ENCODE results near the gene TMEM232. TPM values are rescaled to one million over a fixed set of nuclear protein-coding genes. Genes with fewer than 3 reads are reported as not detected.
A peak's percentile ranks its signal among the peaks of the same experiment; 100 is the strongest.

The TMEM232 gene
- total RNA-seq: 1.6 TPM in 2 replicates

DNA sequence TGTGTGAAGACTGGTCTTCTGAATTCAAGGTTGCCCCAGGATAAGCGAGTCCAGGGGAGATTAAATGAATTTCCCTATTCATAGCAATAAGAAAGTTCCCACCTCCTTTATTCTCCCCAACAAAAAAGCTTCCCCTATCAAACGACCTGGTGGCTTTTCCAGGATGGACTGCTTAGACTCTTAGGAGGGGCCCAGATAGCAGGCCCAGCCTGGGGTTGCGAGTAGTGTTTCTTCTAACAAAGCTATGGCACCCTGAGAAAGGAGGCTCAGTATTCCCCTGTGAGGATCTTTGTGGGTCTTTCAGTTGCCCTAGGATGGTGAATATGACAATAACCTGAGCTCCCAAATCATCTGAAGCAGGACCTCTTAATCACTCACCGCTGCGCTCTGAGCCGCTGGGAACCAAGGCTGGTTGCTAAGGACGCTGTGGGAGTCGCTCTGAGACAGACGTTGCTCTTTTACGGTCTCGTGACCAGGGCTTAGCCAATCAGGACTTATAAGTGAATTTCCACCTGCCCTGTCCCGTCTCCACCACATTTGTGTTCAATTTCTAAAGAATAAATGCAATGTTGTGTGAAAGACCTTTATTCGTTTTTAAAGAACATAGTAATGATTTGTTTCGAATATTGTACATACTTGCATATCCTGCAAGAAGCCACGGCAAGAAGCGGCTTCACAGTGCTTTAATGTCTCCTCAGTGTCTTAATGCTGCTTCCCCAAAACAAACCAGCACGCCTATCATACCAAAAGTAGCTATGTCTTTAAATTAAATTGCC is at the start of gene TMEM232:
TMEM232 (minus strand) TSS at position 423 of the 776 bp plus-strand sequence. CDS start 59,319 bp downstream, outside the sequence.
- H3K4me3 Mint-ChIP-seq: peak within 1 kb of the TSS; percentile 86
- intact Hi-C loops (cut with micrococcal nuclease): loop anchor here (1.0 to 10.0 kb wide), 3 partner anchors 12 to 1978 kb away; no protein-coding TSS in a partner anchor
- H3K4me1 Mint-ChIP-seq: peaks cover 6% of the 10 kb centered on the region
- no peaks in the 10 kb centered on the region for H3K9me3 Mint-ChIP-seq
- H3K27ac Mint-ChIP-seq: peak within 1 kb of the TSS; percentile 74
- DNase-seq: peak; percentile 90
- H3K36me3 Mint-ChIP-seq (ENCODE audit: low read depth): no peaks in the 10 kb centered on the region
- no peaks in the 10 kb centered on the region for H3K27me3 Mint-ChIP-seq

DNA sequence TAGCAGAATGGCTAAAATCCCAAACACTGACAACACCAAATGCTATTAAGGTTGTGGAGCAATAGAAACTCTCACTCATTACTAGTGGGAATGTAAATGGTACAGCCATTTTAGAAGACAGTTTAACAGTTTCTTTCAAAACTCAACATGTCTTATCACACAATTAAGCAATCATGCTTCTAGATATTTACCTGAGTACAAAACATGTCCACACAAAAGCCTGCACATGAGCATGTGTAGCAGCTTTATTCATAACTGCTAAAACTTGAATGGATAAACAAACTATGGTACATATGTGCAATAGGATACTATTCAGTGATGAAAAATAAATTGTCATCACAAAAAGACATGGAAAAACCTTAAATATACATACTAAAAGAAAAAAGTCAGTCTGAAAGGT is 43.8 kb upstream of the TMEM232 start:
- Mint-ChIP-seq H3K27me3 (peaks cover 29% of the 10 kb centered on the region), H3K4me1 (no peaks in the 10 kb centered on the region), H3K9me3 (no peaks in the 10 kb centered on the region), H3K4me3 (no peak overlapping the region), H3K36me3 (ENCODE audit: low read depth) (no peaks in the 10 kb centered on the region), H3K27ac (no peak overlapping the region)
- intact Hi-C loops (cut with micrococcal nuclease): no loop called here
- no peak for DNase-seq

- H3K36me3 Mint-ChIP-seq (ENCODE audit: low read depth): peaks cover 3% of the 10 kb centered on the region
Observed at GRCh38 chr5:110769000-110769681, 42.7 kb upstream of the TMEM232 start.

GRCh38 chr5:110768138-110768860 is 41.8 kb upstream of the TMEM232 start:
- Mint-ChIP-seq H3K4me3 (no peak overlapping the region), H3K27ac (no peak overlapping the region), H3K4me1 (no peaks in the 10 kb centered on the region), H3K36me3 (ENCODE audit: low read depth) (peaks cover 3% of the 10 kb centered on the region), H3K27me3 (peaks cover 29% of the 10 kb centered on the region), H3K9me3 (no peaks in the 10 kb centered on the region)
- intact Hi-C loops (cut with micrococcal nuclease): no loop called here
- DNase-seq: no peak

More at GRCh38 chr5:110769000-110769681, 42.7 kb upstream of the TMEM232 start:
- intact Hi-C loops (cut with micrococcal nuclease): no loop called here
- H3K4me1 Mint-ChIP-seq: no peaks in the 10 kb centered on the region
- no peak overlapping the region for H3K27ac Mint-ChIP-seq
- H3K27me3 Mint-ChIP-seq: peaks cover 29% of the 10 kb centered on the region
- no peak for DNase-seq
- no peak overlapping the region for H3K4me3 Mint-ChIP-seq
- H3K9me3 Mint-ChIP-seq: no peaks in the 10 kb centered on the region

GRCh38 chr5:110760158-110760557 is 33.7 kb upstream of the TMEM232 start:
- Mint-ChIP-seq H3K36me3 (ENCODE audit: low read depth) (peaks cover 19% of the 10 kb centered on the region), H3K4me3 (no peak overlapping the region), H3K9me3 (no peaks in the 10 kb centered on the region), H3K27me3 (no peaks in the 10 kb centered on the region), H3K27ac (no peak overlapping the region), H3K4me1 (peaks cover 4% of the 10 kb centered on the region)
- no peak for DNase-seq
- intact Hi-C loops (cut with micrococcal nuclease): no loop called here

- peak; percentile 81 for DNase-seq
- Mint-ChIP-seq H3K27me3 (no peaks in the 10 kb centered on the region), H3K4me1 (peaks cover 28% of the 10 kb centered on the region), H3K4me3 (no peak overlapping the region), H3K27ac (no peak overlapping the region), H3K36me3 (ENCODE audit: low read depth) (peaks cover 19% of the 10 kb centered on the region), H3K9me3 (no peaks in the 10 kb centered on the region)
- intact Hi-C loops (cut with micrococcal nuclease): loop anchor here (5.0 to 10.0 kb wide), 5 partner anchors 110 to 998 kb away; partner anchors contain the start of genes CAMK4, NREP and TSLP
Observed at GRCh38 chr5:110757118-110757729, 30.8 kb upstream of the TMEM232 start.

GRCh38 chr5:110754181-110754580 is 27.7 kb upstream of the TMEM232 start:
- Mint-ChIP-seq H3K4me1 (peaks cover 42% of the 10 kb centered on the region), H3K36me3 (ENCODE audit: low read depth) (peaks cover 33% of the 10 kb centered on the region), H3K27me3 (no peaks in the 10 kb centered on the region), H3K27ac (peak overlapping the region; percentile 91), H3K4me3 (peak overlapping the region; percentile 46), H3K9me3 (no peaks in the 10 kb centered on the region)
- DNase-seq: no peak
- intact Hi-C loops (cut with micrococcal nuclease): loop anchor here (5.0 to 10.0 kb wide), 6 partner anchors 471 to 1403 kb away; partner anchors contain the start of genes CAMK4, NREP and STARD4

- Mint-ChIP-seq H3K36me3 (ENCODE audit: low read depth) (peaks cover 39% of the 10 kb centered on the region), H3K4me3 (no peak overlapping the region)
Observed at GRCh38 chr5:110753600-110753999, 27.1 kb upstream of the TMEM232 start.

DNA sequence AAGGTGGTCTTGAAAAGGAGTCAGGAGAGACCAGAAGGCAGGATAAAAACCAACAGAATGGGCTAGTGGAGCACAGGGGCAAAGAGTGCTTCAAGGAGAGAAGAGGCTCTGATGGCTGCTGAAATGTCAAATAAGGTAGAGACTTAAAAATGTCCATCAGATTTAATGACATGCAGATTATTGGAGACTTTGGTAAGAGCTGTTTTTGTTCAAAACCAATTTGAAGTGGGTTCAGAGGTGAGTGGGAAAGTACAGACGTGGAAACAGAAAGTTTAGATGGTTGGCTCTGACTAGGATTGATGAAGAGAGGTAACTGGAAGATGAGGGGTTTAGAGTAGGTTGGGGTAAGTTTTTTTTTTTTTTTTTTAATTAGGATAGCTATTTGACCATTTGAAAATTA is 26.5 kb upstream of the TMEM232 start:
- peaks cover 45% of the 10 kb centered on the region for H3K4me1 Mint-ChIP-seq

More at GRCh38 chr5:110753600-110753999, 27.1 kb upstream of the TMEM232 start:
- DNase-seq: no peak
- Mint-ChIP-seq H3K4me1 (peaks cover 46% of the 10 kb centered on the region), H3K27me3 (no peaks in the 10 kb centered on the region), H3K27ac (peak overlapping the region; percentile 19), H3K9me3 (no peaks in the 10 kb centered on the region)
- intact Hi-C loops (cut with micrococcal nuclease): loop anchor here (2.0 to 10.0 kb wide), 7 partner anchors 27 to 1404 kb away; partner anchors contain the start of genes CAMK4, NREP, STARD4 and TMEM232

GRCh38 chr5:110751902-110752762 is 25.7 kb upstream of the TMEM232 start:
- H3K4me1 Mint-ChIP-seq: peaks cover 42% of the 10 kb centered on the region
- H3K27me3 Mint-ChIP-seq: no peaks in the 10 kb centered on the region
- H3K27ac Mint-ChIP-seq: peak overlapping the region; percentile 93
- DNase-seq: peak; percentile 85
- H3K4me3 Mint-ChIP-seq: peak overlapping the region; percentile 62
- H3K36me3 Mint-ChIP-seq (ENCODE audit: low read depth): peaks cover 42% of the 10 kb centered on the region
- intact Hi-C loops (cut with micrococcal nuclease): loop anchor here (1.0 to 10.0 kb wide), 9 partner anchors 13 to 1405 kb away; partner anchors contain the start of genes CAMK4, NREP, SLC25A46 and STARD4
- H3K9me3 Mint-ChIP-seq: no peaks in the 10 kb centered on the region

More for the DNA sequence above, 26.5 kb upstream of the TMEM232 start:
- H3K27ac Mint-ChIP-seq: peak overlapping the region; percentile 93
- H3K27me3 Mint-ChIP-seq: no peaks in the 10 kb centered on the region
- H3K4me3 Mint-ChIP-seq: peak overlapping the region; percentile 62
- peak; percentile 66 for DNase-seq
- no peaks in the 10 kb centered on the region for H3K9me3 Mint-ChIP-seq
- peaks cover 40% of the 10 kb centered on the region for H3K36me3 Mint-ChIP-seq (ENCODE audit: low read depth)
- intact Hi-C loops (cut with micrococcal nuclease): loop anchor here (1.0 to 10.0 kb wide), 9 partner anchors 14 to 1404 kb away; partner anchors contain the start of genes CAMK4, NREP, SLC25A46 and STARD4

DNA sequence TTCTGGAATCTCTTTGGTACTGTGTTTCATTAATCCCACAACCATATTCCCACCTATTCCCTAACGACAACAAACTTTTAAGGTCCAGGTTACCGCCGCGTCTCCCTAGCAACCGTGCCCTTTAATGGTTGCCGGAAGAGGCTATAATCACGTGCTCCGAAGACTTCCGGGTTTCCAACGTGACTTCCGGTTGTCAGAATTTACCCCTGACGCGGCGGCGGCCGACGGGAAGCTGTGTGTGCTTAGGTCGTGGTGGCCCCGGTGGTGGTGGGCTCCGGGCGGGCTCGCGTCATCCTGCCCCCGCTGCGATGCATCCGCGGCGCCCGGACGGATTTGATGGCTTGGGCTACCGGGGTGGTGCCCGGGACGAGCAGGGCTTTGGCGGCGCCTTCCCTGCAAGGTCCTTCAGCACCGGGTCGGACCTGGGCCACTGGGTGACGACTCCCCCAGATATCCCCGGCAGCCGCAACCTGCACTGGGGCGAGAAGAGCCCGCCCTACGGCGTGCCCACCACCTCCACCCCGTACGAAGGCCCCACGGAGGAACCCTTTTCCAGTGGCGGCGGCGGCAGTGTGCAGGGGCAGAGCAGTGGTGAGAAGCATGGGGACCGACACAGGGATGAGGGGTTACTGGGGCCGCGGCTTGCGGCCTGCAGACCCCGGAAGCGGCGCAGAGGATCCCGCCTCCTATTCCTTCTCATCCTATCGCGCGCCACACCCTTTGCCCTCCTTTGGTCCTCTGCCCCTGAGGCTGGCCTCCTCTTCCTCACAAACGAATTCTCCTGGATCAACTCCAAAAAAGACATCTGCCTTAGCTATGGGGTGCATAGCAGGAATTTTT is 12.6 kb upstream of the TMEM232 start, which contains the start of gene SLC25A46:
SLC25A46 (plus strand) TSS at position 196 of the 840 bp plus-strand sequence; CDS start at position 309, 113 bp downstream.
- peak within 1 kb of the TSS; percentile 97 for H3K4me3 Mint-ChIP-seq
- DNase-seq: peak; percentile 97
- H3K27ac Mint-ChIP-seq: peak within 1 kb of the TSS; percentile 96

More for the DNA sequence above, 12.6 kb upstream of the TMEM232 start, which contains the start of gene SLC25A46:
- Mint-ChIP-seq H3K27me3 (peaks cover 14% of the 10 kb centered on the region), H3K4me1 (peaks cover 24% of the 10 kb centered on the region), H3K36me3 (ENCODE audit: low read depth) (peaks cover 5% of the 10 kb centered on the region), H3K9me3 (no peaks in the 10 kb centered on the region)
- intact Hi-C loops (cut with micrococcal nuclease): loop anchor here (1.0 to 5.0 kb wide), 8 partner anchors 13 to 1422 kb away; partner anchors contain the start of genes MAN2A1, PJA2, STARD4 and TMEM232
